Kidney (tissue), 14 donors: ENCODE results near the gene XPO6. TPM values are rescaled to one million over a fixed set of nuclear protein-coding genes. Genes with fewer than 3 reads are reported as not detected.

Source experiments
- DNase-seq, 5 donors: peaks; one replicate each; pipeline ENCODE4 v3.0.0-alpha.2; 2013 to 2020
- FAIRE-seq: peaks from 2 replicates; lab custom pipeline; 2012; peaks lifted over from hg19 to GRCh38; lab: Jason Lieb, UNC
- H3K27ac ChIP-seq, 2 donors: one replicate each; pipeline ENCODE4 v1.7.0; 2013; ENCODE audit warnings: low read depth in 2 of 2, low read length in 2 of 2, inconsistent platforms in 1 of 2
- H3K27me3 ChIP-seq: one replicate; pipeline ENCODE4 v1.7.1; 2013; ENCODE audit warnings: low read length, inconsistent platforms; ENCODE audit not compliant: control insufficient read depth, insufficient read depth
- H3K36me3 ChIP-seq, 3 donors: one replicate each; pipeline versions ENCODE4 v1.7.0 to v1.7.1; 2013; ENCODE audit warnings: low read length in 3 of 3, control low read depth in 1 of 3, inconsistent platforms in 1 of 3; ENCODE audit not compliant: insufficient read depth in 3 of 3, control insufficient read depth in 2 of 3
- H3K4me1 ChIP-seq, 3 donors: one replicate each; pipeline versions ENCODE4 v1.7.0 to v1.7.1; 2013; ENCODE audit warnings: low read length in 3 of 3, inconsistent platforms in 1 of 3, low read depth in 1 of 3; ENCODE audit not compliant: control insufficient read depth in 2 of 3, insufficient read depth in 2 of 3
- H3K4me3 ChIP-seq, 3 donors: one replicate each; pipeline versions ENCODE4 v1.7.0 to v1.8.1; 2013; ENCODE audit warnings: low read length in 3 of 3, control low read depth in 1 of 3, inconsistent platforms in 1 of 3
- H3K9ac ChIP-seq, 3 donors: one replicate each; pipeline versions ENCODE4 v1.7.0 to v1.7.1; 2013; ENCODE audit warnings: low read length in 3 of 3, control low read depth in 1 of 3, inconsistent platforms in 1 of 3
- H3K9me3 ChIP-seq, 3 donors: one replicate each; pipeline versions ENCODE4 v1.7.0 to v1.7.1; 2013; ENCODE audit warnings: low read length in 3 of 3, control low read depth in 1 of 3, inconsistent platforms in 1 of 3; ENCODE audit not compliant: control insufficient read depth in 2 of 3, insufficient read depth in 1 of 3
- intact Hi-C: fragments of 100-400 bp; cut with DNase I; formaldehyde crosslinking; loops from one replicate; pipeline ENCODE4 v1.11.1; 2022
- polyA plus RNA-seq: library from polyadenylated mRNA; stranded (reverse); fragments of 350-450 nt; fragmentation: Illumina TruSeq; extraction: RNeasy Lipid Tissue Mini Kit (QIAGEN cat#74804); gene quantifications from one replicate; pipeline ENCODE4 v1.2.3, GENCODE V29; 2014; ENCODE audit warnings: low read depth, low replicate concordance; ENCODE audit not compliant: insufficient read depth
- total RNA-seq: library from RNA; stranded (reverse); fragmentation: NEBNext Ultra II Directional; extraction: Animal tissue kit (Norgen Biotek cat#: 25700); gene quantifications from one replicate; pipeline ENCODE4 v1.2.1, GENCODE V29; 2021
- TF ChIP-seq, protein P1 (sequence below): IDR thresholded peaks from 3 replicates; pipeline ENCODE4 v1.5.1; 2012; ENCODE audit warnings: mild to moderate bottlenecking, moderate library complexity, borderline replicate concordance; ENCODE audit not compliant: insufficient read depth; ENCODE audit errors: extremely low read depth
- donor health status: control.
- donor health status: control.
- donor health status: control.
- donor health status: control.
- donor health status: control.
- donor health status: DM: yes; HTN: yes; CAD: no.
- donor health status: Normal renal cell carcinoma (clear cell type).

The XPO6 gene
- total and polyA plus RNA-seq, 2 donors from 2014 or later, result 57.2 to 98.8 TPM

DNA sequence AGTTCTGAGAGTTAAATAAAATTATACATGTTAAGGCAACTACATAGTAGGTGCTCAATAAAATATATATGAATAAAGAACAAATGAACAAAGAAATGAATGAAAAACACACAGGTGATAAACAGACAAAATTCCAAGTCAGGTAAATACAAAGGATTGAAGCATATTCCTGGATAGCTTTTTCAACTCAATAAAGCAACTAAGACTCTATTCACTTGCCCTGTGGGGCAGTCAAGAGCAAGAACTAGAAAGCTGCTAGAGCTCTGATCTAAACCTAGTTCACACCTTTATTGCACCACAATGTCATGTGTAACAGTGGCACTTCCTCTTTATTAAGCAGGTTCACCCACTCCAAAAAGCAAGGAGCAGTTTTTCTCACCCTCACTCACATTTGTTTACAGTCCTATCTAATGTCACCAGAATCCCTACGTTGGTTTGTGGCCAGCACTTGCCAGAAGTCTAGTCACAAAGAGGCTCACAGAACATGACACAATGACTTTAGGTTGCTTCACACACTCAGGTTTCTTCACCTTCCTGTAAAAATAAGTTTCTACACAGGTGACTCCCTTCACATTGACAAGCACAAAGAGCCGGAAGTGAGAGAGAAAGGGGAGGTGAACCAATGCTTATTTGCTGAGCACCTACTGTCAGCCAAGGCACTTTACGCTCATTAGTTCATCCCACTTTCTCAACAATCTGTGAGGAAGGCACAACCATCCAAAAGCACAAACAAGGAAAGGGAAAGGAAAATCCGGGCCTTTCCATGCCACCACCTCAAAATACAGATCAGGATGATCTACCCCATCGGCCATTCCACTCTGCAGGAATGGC lies 70.8 kb downstream of the XPO6 start:
- H3K4me3 ChIP-seq, result no peak overlapping the region
- H3K4me1 ChIP-seq, result no peaks in the 10 kb centered on the region
- H3K36me3 ChIP-seq, result peaks cover 4 to 15% (median 14%) of the 10 kb centered on the region in 3 donors
- DNase-seq (no peak), FAIRE-seq (no peak)
- H3K27ac ChIP-seq, result no peak overlapping the region
- H3K27me3 ChIP-seq, result no peaks in the 10 kb centered on the region
- intact Hi-C loops, result no loop called here
- TF ChIP-seq, protein P1, sequence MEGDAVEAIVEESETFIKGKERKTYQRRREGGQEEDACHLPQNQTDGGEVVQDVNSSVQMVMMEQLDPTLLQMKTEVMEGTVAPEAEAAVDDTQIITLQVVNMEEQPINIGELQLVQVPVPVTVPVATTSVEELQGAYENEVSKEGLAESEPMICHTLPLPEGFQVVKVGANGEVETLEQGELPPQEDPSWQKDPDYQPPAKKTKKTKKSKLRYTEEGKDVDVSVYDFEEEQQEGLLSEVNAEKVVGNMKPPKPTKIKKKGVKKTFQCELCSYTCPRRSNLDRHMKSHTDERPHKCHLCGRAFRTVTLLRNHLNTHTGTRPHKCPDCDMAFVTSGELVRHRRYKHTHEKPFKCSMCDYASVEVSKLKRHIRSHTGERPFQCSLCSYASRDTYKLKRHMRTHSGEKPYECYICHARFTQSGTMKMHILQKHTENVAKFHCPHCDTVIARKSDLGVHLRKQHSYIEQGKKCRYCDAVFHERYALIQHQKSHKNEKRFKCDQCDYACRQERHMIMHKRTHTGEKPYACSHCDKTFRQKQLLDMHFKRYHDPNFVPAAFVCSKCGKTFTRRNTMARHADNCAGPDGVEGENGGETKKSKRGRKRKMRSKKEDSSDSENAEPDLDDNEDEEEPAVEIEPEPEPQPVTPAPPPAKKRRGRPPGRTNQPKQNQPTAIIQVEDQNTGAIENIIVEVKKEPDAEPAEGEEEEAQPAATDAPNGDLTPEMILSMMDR, result no peak
- H3K9me3 ChIP-seq, result no peaks in the 10 kb centered on the region
- no peak overlapping the region for H3K9ac ChIP-seq

DNA sequence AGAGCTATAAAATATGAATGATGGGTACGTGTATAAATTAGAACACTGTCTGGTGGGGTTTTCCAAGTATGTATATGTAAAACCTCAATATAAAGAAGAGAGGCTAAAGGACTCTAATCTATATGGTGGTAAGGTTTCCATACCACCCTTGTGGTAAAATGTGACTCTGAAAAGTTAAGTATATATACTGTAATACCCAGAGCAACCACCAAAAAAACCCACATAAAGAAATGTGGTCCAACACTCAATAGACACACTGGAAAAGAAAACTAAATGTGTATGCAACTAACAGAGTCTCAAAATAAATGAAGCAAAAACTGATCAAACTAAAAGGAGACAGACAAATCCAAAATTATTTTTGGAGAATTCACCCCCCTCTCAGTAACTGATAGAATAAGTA lies 72.2 kb downstream of the XPO6 start:
- FAIRE-seq (no peak), DNase-seq (no peak)
- intact Hi-C loops, result no loop called here
- Histone ChIP-seq H3K4me3 (no peak overlapping the region), H3K27me3 (no peaks in the 10 kb centered on the region), H3K4me1 (no peaks in the 10 kb centered on the region), H3K27ac (no peak overlapping the region), H3K36me3 (peaks cover 0 to 15% (median 10%) of the 10 kb centered on the region in 3 donors), H3K9me3 (no peaks in the 10 kb centered on the region), H3K9ac (no peak overlapping the region)
- TF ChIP-seq, protein P1, result no peak

DNA sequence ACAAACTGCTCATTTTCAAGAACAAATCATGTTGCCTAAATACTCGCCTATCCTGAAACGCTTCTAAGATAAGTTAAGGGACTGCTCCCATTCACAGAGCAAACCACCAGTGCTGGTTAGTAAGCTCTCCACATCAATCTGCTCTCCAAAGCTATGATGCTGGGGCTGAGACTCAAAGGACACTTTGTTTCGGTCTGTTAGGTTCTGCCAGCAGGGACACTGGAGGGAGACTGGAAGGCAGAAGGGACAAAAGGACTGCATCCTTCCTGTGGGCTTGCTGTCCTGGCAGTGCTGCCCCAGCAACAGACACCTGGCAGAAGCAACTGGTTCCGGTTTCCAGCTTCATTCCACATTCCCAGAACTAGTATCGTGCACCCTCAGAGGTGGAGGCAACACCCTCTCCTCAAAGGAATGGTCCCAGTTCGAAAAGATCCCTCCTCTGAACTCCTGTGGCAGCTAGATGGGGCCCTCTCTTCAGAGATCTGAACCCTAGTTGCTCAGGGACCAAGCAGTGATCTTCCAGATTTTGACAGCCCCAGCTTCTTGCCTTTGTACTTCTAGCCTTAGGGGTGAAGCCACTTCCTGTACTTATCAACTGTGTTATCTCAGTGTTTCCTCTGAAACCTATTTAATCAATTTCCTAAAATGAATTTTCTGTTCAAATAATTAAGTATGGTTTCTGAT lies 74.9 kb downstream of the XPO6 start:
- no peak overlapping the region for H3K9ac ChIP-seq
- H3K4me1 ChIP-seq, result no peaks in the 10 kb centered on the region
- H3K4me3 ChIP-seq, result no peak overlapping the region
- TF ChIP-seq, protein P1, result no peak
- FAIRE-seq (no peak), DNase-seq (no peak)
- H3K27me3 ChIP-seq, result no peaks in the 10 kb centered on the region
- peaks cover 4 to 36% (median 18%) of the 10 kb centered on the region in 3 donors for H3K36me3 ChIP-seq
- no peaks in the 10 kb centered on the region for H3K9me3 ChIP-seq
- H3K27ac ChIP-seq, result no peak overlapping the region
- intact Hi-C loops, result no loop called here
